ENCODE data around the gene NEO1.
"Not testable (repeated sequence)": the region's sequence is repeated elsewhere in the genome, so short reads cannot be mapped to it uniquely, and the experiment has no call there.

Gene NEO1

GRCh38 chr15:73141216-73141900, 89.1 kb downstream of the NEO1 start:
- no peak for DNase-seq

- DNase-seq, result no peak
These were observed 90.8 kb downstream of the NEO1 start for GRCh38 chr15:73142802-73143762.

GRCh38 chr15:73143763-73144155, 91.5 kb downstream of the NEO1 start:
- no peak for DNase-seq

- no peak for DNase-seq
These were observed 94.2 kb downstream of the NEO1 start for GRCh38 chr15:73146419-73146818.

- DNase-seq, result no peak
These were observed 98.6 kb downstream of the NEO1 start for GRCh38 chr15:73150831-73151230.

- no peak for DNase-seq
These were observed 100.8 kb downstream of the NEO1 start for GRCh38 chr15:73153024-73153423.

GRCh38 chr15:73153447-73153846, 101.2 kb downstream of the NEO1 start:
- DNase-seq, result no peak

- no peak for DNase-seq
These were observed 104.3 kb downstream of the NEO1 start for GRCh38 chr15:73156431-73157191.

- no peak for DNase-seq
These were observed 109.3 kb downstream of the NEO1 start for GRCh38 chr15:73161546-73161945.

GRCh38 chr15:73165435-73165834, 113.2 kb downstream of the NEO1 start:
- DNase-seq, result no peak

GRCh38 chr15:73165844-73166243, 113.6 kb downstream of the NEO1 start:
- DNase-seq, result no peak

- DNase-seq, result not testable (repeated sequence)
These were observed 114.4 kb downstream of the NEO1 start for GRCh38 chr15:73166711-73167110.

- DNase-seq, result no peak
These were observed 116.2 kb downstream of the NEO1 start for GRCh38 chr15:73168487-73168886.

- DNase-seq, result no peak
These were observed 119.4 kb downstream of the NEO1 start for GRCh38 chr15:73171711-73172110.

GRCh38 chr15:73172508-73172907, 120.2 kb downstream of the NEO1 start:
- no peak for DNase-seq

GRCh38 chr15:73174171-73174570, 121.9 kb downstream of the NEO1 start:
- no peak for DNase-seq

- DNase-seq, result no peak
These were observed 123.1 kb downstream of the NEO1 start for GRCh38 chr15:73175382-73175781.

GRCh38 chr15:73176598-73176997, 124.3 kb downstream of the NEO1 start:
- no peak for DNase-seq

- DNase-seq, result no peak
These were observed 130.8 kb downstream of the NEO1 start for GRCh38 chr15:73183071-73183470.

- DNase-seq, result no peak
These were observed 137.9 kb downstream of the NEO1 start for GRCh38 chr15:73190189-73190601.

- DNase-seq, result no peak
These were observed 142.9 kb downstream of the NEO1 start for GRCh38 chr15:73195166-73195565.

GRCh38 chr15:73196113-73196512, 143.8 kb downstream of the NEO1 start:
- no peak for DNase-seq

GRCh38 chr15:73200339-73200738, 148.1 kb downstream of the NEO1 start:
- DNase-seq, result no peak
